HG03159 (cell line): ENCODE data around the gene ADCY5.

Source experiments
- ATAC-seq: cut with Tn5 transposase; IDR thresholded peaks from one replicate; pipeline ENCODE4 v1.9.1; 2021; ENCODE audit warnings: mild to moderate bottlenecking, moderate library complexity; ENCODE audit not compliant: unreplicated experiment

Gene ADCY5

DNA sequence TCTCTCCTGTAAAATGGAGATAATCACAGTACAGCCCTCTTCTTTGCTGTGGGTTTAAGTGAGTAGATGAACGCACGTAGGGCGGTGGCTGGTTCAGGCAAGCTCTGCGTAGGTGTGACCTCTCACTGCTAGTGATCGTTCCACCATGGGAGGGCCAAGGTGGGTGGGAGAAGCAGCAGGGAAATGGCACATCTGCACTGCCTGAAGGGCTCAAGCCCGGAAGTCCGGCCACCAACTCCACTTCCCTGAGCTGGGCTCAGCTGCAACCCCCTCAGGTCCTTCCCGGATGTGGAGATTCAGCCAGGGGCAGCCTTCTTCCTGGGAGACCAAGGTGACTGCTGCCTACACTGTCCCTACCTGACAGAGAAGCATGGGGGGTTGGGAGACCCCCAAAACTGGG is 102.9 kb downstream of the ADCY5 start:
- ATAC-seq, result no peak

DNA sequence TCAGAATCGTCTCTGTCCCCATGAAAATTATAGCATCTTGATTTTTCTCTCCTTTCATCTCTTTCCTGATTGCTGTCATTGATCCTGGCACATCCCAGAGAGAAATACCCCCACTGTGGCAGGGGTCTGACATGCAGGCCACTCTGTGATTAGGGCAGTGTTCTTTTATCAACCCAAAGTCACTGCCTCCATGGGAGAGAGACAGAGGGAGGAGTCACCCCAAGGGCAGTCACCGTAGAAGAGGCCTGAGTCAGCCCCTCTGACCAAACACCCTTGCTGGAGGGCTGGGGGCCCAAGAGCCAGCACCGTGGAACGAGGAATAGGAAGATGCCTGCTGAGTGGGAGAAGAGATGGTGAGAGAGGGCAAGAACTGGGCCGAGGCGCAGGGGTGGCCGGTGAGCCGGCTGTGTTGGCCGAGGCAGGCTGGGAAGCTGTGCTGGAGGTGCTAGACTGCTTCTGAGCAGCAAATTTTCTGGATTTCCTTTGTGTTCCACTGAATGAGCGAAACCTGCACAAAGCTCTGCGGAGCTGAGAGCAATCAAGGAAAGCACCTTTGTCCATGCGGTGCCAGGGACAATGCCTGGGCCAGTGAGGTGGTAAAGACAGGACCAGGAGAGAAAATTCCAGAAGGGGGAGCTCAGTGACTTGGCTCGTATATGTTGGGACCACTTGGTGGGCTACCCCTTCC is 103.8 kb downstream of the ADCY5 start:
- ATAC-seq, result no peak

DNA sequence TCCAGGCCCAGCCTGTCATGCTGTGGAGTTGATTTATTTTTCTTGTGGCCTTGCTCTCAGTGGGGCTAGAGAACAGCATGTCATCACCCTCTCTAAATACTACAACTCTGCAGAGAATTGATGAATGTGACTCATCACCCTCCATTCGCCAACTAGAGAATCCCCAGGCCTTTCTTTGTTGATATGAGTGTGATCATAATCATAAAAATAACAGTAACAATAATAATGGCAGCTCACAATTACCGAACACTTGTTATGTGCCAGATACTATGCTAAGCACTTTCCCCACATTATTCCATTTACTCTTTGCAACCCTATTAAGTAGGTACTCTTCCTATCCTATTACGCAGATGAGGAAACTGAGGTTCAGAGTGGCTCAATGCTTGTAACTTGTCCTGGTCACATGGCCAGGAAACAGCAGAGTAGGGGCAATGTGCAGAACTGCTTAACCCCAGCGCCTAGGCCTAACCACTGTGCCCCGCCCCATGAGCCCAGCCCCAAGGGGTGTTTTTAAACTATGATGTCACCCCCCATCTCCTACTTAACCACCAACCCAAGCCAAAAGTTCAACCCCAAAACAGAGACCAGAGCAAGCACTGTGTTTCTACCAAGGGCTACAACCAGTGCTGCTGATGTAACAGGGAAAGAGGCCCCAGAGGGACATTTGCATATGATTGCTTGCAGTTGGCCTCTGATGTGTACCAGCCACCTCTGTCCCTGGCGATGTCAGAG is 104.5 kb downstream of the ADCY5 start:
- ATAC-seq, result no peak

DNA sequence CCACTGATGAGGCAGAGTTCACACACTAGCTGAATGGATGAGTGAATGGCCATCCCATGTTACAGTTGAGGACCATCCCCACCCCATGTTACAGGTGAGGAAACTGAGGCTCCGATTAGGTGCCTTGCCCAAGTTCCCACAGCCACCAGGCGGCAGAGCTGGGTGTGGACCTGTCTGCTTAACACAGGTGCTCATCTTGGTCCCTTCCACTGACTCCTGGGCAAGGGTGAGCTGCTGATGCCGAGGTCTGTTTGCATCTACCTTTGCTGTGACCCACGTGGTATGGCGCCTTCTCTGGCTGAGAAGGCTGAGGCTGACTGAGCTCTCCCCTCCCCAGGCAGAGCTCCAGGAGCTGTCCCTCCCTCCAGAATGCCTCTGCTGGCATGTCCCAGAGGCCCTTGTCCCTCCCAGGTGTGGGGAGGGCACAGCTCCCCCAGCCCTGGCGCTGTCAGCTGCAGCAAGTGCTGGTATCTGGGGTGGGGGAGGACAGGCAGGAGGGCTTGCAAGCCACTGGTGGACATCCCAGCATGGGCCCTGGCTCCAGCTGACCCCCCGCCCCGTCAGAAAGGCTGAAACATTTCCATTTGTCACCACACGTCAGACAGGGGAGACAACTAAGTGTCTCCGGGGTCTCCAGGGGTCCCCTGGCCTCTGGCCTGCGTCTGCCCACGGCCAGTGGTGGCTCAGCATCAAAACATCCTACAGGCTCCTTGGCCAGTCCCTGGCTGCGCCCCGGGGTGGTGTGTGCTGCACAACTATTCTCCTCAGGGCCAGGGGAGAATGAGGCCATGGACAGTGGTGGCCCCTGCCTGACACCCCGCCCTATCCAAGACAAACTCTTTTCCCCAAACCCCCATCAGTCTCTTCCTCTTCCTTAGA is 105.4 kb downstream of the ADCY5 start:
- no peak for ATAC-seq

DNA sequence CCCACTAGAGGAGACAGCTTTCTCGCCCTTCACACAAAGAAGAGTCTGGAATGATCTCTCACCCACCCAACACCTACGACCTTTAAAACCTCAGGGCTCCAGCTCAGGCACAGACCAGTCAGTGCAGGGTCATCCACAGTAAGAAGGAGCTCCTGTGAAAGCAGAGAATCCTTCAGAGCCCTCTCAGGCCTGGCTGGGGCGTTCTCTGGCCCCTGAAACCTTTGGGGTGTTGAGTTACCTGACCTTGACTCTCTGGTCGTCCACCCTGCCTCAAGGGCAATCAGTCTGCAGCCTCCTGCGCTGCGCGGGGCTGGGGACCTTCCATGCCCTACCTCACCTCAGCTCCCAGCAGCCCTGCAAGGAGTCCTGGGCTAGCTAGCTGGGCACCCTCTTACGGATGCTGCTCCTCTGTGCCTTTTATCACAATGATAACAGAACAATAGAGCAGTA is 106.2 kb downstream of the ADCY5 start:
- no peak for ATAC-seq

DNA sequence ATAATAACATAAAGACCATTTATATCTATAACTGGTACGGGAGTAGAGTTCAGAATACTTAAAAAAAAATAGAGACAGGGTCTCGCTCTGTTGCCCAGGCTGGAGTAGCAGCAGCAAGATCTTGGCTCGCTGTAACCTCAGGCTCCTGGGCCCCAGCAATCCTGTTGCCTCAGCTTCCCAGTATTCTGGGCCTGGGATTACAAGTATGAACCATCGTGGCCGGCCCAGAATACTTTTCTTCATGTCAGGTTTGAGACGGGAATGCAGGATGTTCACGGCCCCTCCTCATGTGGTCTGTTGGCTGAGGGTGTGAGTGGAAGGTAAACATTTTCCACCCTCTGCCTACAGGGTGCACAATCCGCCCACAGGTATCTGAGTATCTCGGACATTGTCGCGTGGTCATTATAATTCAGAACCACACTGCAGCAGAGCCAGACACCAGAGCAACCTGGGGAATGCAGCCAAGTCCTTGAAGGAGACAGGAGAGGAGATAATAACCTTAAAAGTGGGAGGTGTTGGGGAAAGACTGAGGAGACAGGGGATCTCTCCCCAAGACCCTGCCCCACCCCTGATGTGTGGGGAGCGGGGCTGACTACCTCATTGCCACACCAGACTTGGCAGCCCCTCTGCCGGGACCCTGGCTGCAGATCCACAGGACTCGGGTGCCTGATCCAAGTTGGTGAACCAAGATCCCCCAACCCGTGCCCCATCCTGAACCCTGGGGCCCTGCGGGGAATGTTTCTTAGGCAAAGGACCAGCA is 106.8 kb downstream of the ADCY5 start:
- ATAC-seq, result no peak

DNA sequence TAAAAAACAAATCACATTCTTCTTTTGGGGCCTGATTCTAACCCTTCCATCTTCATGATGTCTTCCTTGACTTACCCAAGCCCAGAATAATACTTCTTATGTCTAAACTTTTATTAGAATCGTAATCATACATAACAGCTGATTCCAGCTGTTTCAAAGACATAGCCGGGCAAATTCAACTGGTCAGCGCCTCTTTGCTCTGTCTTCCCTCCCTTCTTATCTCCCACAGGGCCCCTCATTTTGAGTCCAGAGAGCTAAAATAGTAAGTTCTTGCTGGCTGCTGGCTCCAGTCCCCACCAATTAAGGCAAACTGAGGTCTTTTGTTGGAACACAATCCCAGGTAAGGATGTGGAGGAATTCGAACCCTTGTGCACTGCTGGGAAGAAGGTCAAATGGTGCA is 108.6 kb downstream of the ADCY5 start:
- ATAC-seq, result no peak

DNA sequence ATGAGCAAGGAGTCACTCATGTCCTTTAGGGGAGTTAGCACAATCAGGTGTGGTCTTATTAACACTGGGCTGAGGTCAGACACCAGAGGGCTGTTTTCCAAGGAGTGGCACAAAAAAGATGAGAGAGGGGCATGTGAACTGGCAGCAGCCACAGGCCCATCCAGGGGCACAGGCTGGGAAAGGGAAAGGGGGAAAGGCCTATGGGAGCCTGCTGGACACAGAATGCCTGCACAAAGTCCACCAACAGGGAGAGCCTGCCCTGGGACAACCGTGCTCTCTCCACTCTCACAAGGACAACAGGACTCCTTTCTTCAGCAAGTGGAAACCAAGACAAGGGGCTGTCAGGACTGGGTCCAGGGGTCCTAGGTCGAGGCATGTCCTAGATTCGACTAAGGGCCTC is 109.6 kb downstream of the ADCY5 start:
- ATAC-seq, result no peak

DNA sequence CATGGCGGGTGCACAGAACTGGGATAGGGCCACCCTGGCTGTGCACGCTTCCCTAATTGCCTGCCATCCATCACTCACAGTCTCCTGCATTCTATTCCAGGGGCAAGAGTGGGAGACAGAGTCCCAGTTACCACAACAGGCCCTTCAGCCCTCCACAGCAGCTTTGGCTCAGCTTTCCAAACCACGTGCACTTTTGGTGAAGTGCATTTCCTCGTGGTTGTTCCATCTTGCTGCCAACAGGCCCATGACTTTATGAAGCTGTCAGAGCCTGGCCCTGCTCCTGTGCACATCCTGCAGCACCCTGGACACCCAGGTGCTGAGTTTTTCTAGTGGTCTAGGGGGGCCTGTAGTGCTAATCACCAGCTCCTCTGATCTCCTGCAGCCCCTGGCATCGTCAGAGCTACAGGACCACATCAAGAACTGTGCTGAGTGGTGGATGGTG is 110.2 kb downstream of the ADCY5 start:
- ATAC-seq, result no peak

DNA sequence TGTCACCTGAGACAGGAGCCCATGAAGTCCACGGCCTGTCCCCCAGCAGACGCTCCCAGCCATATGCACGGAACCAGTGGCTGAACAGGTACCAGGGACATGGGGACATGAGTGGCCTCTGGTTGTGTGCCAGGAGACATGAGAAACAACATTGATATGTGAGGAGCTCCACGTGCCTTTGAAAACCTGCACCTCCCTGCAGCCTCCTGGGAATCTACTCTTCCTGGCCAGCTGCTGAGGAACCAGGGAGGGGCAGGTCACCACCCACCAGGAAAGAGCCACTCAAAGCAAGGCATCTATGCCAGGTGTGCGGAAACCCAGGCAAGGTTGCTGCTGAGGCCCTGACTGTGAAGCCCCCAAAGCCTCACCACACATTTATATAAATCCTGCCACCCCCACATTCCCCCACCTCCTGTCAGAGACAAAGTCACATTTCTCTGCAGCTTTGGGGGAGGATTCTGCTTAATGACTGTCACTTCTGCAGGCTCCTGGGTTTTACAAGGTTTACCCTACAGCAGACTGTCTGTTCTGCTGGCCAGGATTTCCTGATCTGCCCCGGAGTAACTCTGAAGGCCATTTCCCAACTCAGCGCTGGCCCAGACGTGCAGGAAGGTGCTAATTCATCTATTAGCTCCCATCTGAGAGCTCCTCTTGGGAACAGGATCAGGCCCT is 110.8 kb downstream of the ADCY5 start:
- ATAC-seq, result no peak

DNA sequence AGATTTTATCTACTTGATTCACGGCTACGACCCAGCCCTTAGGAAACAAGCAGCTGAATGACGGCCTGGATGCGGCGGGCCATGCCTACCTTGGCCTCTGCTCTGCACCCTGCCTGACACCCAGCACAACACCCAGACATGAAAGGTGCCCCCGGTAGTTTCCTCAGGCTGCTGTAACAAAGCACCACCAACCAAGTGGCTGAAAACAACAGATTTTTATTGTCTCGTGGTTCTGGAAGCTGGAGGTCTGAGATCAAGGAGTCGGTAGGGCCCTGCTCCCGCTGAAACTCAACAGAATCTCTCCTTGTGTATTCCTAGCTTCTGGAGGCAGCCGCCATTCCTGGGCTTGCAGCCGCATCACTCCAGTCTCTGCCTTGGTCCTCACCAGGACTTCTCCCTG is 111.7 kb downstream of the ADCY5 start:
- no peak for ATAC-seq

DNA sequence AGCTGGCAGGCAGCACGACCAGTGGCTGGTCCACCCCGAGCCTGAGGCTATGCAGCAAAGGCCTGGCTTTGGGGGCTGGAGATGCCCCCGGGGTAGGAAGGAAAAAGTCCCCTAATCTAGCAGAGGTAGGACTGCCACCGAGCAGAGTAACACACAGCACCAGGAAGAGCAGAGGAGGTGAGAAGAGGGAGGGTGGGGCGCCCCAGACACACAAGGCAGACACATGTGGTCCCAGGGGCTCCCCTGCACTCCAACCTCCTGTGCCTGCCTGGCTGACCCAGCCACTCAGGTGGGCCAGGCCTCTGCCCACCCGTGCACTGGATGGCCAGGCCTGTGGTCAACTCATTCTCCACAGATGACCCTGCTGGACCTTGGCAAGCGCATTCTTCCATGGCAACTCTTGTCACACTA is 112.4 kb downstream of the ADCY5 start:
- no peak for ATAC-seq

DNA sequence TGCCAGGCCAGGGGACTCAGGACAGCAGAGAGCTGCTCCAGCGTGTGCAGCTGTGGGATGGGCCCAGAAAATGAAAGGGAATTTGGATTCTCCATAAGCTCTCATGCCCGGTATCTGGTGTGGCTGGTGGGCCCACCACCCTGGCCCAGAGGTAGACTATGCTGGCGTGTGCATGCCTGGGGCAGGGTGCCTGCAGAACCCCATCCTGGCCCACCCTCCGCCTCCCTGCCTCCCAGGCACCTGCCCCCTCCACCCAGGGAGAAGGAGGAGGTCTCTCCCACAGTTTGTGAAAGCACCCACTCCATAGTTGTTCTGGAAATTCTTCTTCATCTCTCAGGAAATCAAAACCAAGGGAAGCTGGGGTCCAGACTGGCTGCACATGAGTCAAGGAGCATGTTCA is 112.9 kb downstream of the ADCY5 start:
- ATAC-seq, result no peak

DNA sequence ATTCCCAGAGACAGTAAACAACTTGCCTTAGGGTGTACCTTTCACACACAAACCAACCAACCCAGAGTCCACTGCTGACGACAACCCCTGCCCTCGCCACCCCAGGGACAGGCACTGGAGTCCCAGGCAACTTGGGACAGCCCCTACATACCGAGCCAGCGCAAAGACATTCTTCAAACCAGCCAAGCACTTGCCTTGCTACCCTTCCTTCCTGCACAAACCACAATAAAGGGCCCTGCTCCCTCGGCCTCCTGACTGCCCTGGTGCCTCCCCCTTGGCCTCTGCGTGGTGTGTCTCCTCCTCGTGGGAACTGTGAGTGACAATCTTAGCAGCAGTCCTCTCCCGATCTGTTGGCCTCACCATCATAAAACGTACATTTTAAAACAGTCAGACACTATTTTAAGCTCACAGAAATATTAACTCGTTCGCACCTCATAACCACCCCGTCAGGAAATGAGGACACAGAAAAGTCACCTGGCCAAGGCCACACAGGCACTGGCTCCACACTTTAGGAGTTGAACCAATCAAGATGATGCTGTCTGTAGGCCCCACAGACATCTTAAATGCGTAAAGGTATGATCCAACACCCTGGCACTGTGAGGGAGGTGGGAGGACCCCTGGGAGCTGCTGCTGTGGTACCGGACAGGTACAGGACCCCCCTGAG is 113.8 kb downstream of the ADCY5 start:
- ATAC-seq, result no peak

DNA sequence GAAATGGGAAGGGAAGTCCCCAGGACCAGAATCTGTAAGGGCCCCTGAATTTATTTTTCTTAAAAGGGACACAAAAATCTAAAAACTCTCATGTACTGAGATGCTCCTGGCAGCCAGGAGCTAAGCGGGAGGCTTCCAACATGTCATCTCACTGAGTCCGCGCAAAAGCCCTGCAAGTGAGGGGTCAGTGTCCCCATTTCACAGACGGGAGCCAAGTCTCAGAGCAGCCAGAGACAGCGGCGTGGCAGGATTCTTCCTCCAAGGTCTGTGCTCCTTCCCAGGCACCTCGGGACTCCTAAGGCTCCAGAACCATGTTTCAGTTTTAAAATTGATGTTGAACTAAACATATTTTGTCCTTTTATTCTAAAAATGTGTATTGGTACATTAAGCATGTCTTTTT is 114.8 kb downstream of the ADCY5 start:
- ATAC-seq, result no peak

DNA sequence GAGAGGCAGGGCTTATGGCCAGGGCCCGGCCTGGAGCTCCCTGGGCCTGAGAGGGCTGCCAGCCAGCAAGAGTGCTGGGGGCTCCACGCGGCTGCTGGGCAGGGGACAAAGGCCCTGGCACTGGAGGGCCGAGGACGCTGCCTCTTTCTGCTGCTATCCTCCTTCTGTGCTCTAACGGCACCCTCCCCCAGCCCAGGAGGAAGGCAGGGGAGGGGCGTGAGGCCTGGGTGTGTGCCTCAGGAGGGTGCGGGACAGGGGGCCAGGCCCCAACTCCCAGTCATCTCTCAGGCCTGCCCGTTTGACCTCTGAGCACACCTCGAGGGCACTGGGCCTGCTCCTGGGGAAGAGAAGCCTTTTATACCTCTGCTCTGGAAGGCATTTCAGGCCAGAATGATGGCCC is 115.5 kb downstream of the ADCY5 start:
- ATAC-seq, result no peak

DNA sequence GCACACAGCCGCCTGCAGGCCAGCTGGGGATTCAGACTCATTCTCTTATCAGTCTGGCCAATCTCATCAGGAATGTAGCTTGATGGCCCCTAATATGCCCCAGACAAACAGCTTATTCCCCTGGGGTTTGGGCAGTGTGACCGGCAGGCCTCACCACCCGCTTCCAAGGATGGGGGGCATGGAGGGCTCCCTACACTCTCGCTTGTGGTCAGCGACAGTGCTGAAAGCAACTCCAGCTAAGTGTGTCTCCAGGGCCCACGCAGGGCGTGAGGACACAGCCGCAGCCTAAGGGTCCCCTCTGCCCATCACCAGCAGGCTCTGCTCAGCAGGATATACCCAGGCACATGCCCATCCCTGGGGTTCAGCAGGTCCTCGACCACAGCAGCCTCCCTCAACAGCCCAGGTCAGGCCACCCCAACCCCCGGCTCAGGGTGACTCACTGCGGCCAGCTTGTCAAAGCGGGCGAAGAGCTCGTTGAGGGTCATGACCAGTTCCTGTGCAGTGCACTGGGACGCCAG is 116.7 kb downstream of the ADCY5 start:
- ATAC-seq, result no peak

DNA sequence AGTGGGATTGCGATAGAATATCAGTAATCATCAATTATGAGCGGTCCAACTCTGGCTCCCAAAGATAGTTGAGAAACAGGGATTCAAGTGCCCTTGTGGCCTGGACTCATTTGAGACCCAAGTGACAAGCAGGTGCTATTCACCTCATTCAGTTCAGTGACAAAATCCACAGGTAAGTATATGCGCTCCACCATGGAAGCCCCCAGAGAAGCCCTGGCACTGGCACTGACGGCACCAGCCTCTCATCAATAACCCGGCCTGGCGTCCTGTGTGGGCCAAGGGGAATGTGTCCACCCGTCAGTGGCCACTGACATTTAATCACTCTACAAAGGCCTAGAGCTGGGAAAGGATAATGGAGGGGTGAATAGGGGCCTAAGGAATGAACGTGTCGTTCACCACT is 117.2 kb downstream of the ADCY5 start:
- no peak for ATAC-seq

DNA sequence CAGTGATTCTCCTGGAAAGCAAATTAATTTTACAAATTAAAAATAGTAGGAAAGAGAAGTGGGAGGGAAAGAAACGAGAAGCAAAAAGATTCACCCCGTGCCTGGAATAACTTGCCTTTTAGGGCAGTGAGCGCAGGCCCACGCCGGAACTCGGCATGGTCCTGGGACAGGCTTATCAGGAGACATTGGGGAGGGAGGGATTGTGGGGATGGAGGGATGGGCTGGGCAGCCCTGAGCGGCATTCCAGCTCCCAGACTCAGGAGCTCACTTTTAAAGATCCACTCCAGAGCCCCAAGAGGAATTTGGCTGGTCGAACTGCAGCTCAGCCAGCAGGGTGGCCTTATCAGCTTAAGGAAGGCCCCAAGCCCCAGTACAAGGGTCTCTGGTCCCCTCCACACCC is 117.9 kb downstream of the ADCY5 start:
- ATAC-seq, result no peak
